Fibroblast of lung (primary cell): Measurements from ENCODE around the gene CCDC187. TPM values are rescaled to one million over a fixed set of nuclear protein-coding genes. Genes with fewer than 3 reads are reported as not detected.

Source experiments
- DNase-seq, 2 donors: peaks; one replicate each; pipeline versions ENCODE4 v3.0.0 to v3.0.0-alpha.2; 2010; ENCODE audit warnings: low read depth in 2 of 2
- H2AFZ ChIP-seq: 2 replicates; pipeline ENCODE4 v1.5.1; 2012; ENCODE audit warnings: low read length, control low read depth, inconsistent platforms
- H3K27ac ChIP-seq: 2 replicates; pipeline ENCODE4 v1.5.1; 2011; ENCODE audit warnings: low read length, control low read depth; ENCODE audit not compliant: insufficient read depth
- H3K27me3 ChIP-seq: 2 replicates; pipeline ENCODE4 v1.5.1; 2011; ENCODE audit warnings: mild to moderate bottlenecking, low read length; ENCODE audit not compliant: control insufficient read depth, insufficient read depth
- H3K36me3 ChIP-seq: 2 replicates; pipeline ENCODE4 v1.5.1; 2011; ENCODE audit warnings: low read length; ENCODE audit not compliant: control insufficient read depth, insufficient read depth
- H3K4me1 ChIP-seq: 2 replicates; pipeline ENCODE4 v1.5.1; 2011; ENCODE audit warnings: low read length; ENCODE audit not compliant: control insufficient read depth, insufficient read depth; ENCODE audit errors: extremely low read depth
- H3K4me2 ChIP-seq: 2 replicates; pipeline ENCODE4 v1.5.1; 2011; ENCODE audit warnings: low read length, control low read depth; ENCODE audit not compliant: insufficient read depth; ENCODE audit errors: extremely low read depth
- H3K4me3 ChIP-seq, 4 experiments: fragments of 200-600 bp in 1 of 4; sonication (generic) in 1 of 4; replicated peaks in 1 of 4; 2 replicates each; pipeline ENCODE4 v1.5.1; 2011 to 2016; ENCODE audit warnings: low read length in 4 of 4, low read depth in 3 of 4, mild to moderate bottlenecking in 3 of 4, control low read depth in 2 of 4, inconsistent platforms in 1 of 4, mixed read lengths in 1 of 4; ENCODE audit not compliant: insufficient read depth in 1 of 4; ENCODE audit errors: control extremely low read depth in 1 of 4
- H3K79me2 ChIP-seq: 2 replicates; pipeline ENCODE4 v1.5.1; 2012; ENCODE audit warnings: mild to moderate bottlenecking, low read length, inconsistent platforms; ENCODE audit not compliant: control insufficient read depth, insufficient read depth
- H3K9ac ChIP-seq: 2 replicates; pipeline ENCODE4 v1.5.1; 2011; ENCODE audit warnings: mild to moderate bottlenecking, low read length, control low read depth; ENCODE audit not compliant: insufficient read depth
- H3K9me3 ChIP-seq: 2 replicates; pipeline ENCODE4 v1.5.1; 2012; ENCODE audit warnings: low read depth, low read length; ENCODE audit not compliant: control insufficient read depth, insufficient read depth
- H4K20me1 ChIP-seq: 2 replicates; pipeline ENCODE4 v1.5.1; 2011; ENCODE audit warnings: low read length; ENCODE audit not compliant: control insufficient read depth, insufficient read depth; ENCODE audit errors: extremely low read depth
- EZH2 ChIP-seq: IDR thresholded peaks from 2 replicates; pipeline ENCODE4 v1.5.1; 2012; ENCODE audit warnings: low read length, control low read depth, mild to moderate bottlenecking; ENCODE audit errors: missing control alignments
- polyA plus RNA-seq, 2 donors: library from polyadenylated mRNA; depleted of rRNA in 1 of 2; stranded (reverse) in 1 of 2; unstranded in 1 of 2; fragments of >200 nt; gene quantifications; 2 replicates each; pipeline ENCODE4 v1.2.1, GENCODE V29; 2011 to 2012; ENCODE audit warnings: missing spikeins in 1 of 2
- total RNA-seq: library from RNA; depleted of rRNA; stranded (reverse); fragments of >200 nt; gene quantifications from 2 replicates; pipeline ENCODE4 v1.2.1, GENCODE V29; 2014
- TF ChIP-seq, protein P1 (sequence below), 2 donors: IDR thresholded peaks in 1 of 2; conservative IDR thresholded peaks in 1 of 2; 1 replicate in 1 of 2; 2 replicates in 1 of 2; pipeline ENCODE4 v1.5.1; 2011 to 2012; ENCODE audit warnings: low read length in 2 of 2, control low read depth in 1 of 2, inconsistent platforms in 1 of 2, low read depth in 1 of 2, mild to moderate bottlenecking in 1 of 2

Gene CCDC187
- total and polyA plus RNA-seq, 2 donors (not counting 1 experiment from before 2014, with no cell fraction given) = not detected

DNA sequence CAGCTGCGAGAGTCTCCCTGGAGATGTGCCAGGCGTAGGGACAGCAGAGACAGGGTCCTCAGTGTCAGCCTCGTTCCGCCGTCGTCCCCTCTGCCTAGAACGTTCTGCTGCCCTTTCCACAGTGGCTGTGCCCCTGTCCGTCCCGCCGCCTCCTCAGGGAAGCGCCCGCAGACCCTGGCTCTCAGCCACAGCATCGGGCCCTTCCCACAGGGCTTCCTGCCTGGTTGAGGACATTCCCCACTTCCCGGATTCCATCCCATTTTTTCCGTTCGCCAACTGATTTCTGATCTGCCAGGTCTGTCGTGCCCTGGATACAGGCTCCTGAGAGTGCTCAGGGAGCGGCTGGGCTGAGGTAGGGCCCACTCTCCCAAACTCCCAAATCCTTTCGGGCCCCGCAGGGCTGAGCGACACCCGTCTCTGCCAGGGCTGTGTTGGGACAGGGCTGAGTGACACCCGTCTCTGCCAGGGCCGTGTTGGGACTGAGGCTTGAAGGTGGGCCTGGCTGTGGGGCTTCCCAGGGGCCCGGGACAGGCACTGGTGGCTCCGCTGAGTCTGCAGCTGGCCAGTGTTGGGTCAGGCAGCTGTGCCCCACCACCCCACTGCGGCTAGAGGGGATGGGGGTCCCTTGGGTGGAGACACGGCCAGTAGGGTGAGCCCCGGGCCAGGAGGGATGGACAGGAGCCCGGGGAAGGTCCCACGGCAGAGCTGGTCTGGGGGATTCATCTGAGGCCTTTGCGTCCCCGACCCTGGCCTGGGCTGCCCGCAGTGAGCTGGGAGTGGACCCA lies 43.8 kb upstream of the CCDC187 start:
- Histone ChIP-seq H3K4me1 (peaks cover 22% of the 10 kb centered on the region), H2AFZ (no peak overlapping the region), H3K9ac (no peak overlapping the region), H3K27me3 (no peaks in the 10 kb centered on the region), H3K4me3 (no peak overlapping the region), H3K27ac (no peak overlapping the region), H4K20me1 (no peaks in the 10 kb centered on the region), H3K36me3 (peaks cover 22% of the 10 kb centered on the region), H3K9me3 (no peaks in the 10 kb centered on the region), H3K4me2 (no peak overlapping the region), H3K79me2 (no peaks in the 10 kb centered on the region)
- DNase-seq = peak in 1 of 2 donors; percentile 35
- TF ChIP-seq EZH2 = no peak
- TF ChIP-seq, protein P1, sequence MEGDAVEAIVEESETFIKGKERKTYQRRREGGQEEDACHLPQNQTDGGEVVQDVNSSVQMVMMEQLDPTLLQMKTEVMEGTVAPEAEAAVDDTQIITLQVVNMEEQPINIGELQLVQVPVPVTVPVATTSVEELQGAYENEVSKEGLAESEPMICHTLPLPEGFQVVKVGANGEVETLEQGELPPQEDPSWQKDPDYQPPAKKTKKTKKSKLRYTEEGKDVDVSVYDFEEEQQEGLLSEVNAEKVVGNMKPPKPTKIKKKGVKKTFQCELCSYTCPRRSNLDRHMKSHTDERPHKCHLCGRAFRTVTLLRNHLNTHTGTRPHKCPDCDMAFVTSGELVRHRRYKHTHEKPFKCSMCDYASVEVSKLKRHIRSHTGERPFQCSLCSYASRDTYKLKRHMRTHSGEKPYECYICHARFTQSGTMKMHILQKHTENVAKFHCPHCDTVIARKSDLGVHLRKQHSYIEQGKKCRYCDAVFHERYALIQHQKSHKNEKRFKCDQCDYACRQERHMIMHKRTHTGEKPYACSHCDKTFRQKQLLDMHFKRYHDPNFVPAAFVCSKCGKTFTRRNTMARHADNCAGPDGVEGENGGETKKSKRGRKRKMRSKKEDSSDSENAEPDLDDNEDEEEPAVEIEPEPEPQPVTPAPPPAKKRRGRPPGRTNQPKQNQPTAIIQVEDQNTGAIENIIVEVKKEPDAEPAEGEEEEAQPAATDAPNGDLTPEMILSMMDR (conservative IDR thresholded peaks at IDR 0.05 in 1 of 2, IDR thresholded peaks at IDR 0.05 in 1 of 2; ENCODE audit: low read depth in 1 of 2, low read length in 2 of 2) = no peak

DNA sequence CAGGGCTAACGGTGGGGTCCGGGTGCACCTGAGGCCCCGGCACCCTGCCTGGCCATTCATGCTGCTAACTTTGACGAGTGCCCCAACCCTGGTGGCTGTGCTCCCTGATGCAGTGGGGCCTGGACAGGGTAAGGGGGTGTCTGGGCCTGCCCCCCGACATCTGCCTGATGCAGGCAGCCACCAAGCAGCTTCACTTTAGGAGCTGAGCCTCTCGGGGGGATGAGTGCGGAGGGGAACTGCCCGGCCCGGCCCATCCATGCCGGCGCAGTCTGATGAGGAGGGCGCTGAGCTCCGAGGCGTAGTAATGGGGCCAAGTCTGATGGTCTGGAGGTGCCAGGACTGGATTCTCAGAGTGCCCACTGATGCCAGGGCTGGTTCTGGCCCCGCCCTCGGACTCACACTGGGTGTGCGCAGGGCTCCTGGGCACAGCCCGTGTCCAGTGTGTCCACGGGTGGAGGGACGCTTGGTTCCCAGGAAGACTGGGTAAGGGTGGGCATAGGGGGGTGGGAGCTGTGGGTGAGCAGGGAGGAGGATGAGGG lies 43.1 kb upstream of the CCDC187 start:
- Histone ChIP-seq H3K9me3 (no peaks in the 10 kb centered on the region), H2AFZ (no peak overlapping the region), H3K4me1 (peaks cover 22% of the 10 kb centered on the region), H3K79me2 (no peaks in the 10 kb centered on the region), H3K4me3 (no peak overlapping the region), H3K4me2 (no peak overlapping the region), H4K20me1 (no peaks in the 10 kb centered on the region), H3K36me3 (peaks cover 22% of the 10 kb centered on the region), H3K27me3 (no peaks in the 10 kb centered on the region), H3K9ac (no peak overlapping the region), H3K27ac (no peak overlapping the region)
- no peak for DNase-seq
- TF ChIP-seq, protein P1 (conservative IDR thresholded peaks at IDR 0.05 in 1 of 2, IDR thresholded peaks at IDR 0.05 in 1 of 2; ENCODE audit: low read depth in 1 of 2, low read length in 2 of 2) = no peak
- TF ChIP-seq EZH2 = no peak

DNA sequence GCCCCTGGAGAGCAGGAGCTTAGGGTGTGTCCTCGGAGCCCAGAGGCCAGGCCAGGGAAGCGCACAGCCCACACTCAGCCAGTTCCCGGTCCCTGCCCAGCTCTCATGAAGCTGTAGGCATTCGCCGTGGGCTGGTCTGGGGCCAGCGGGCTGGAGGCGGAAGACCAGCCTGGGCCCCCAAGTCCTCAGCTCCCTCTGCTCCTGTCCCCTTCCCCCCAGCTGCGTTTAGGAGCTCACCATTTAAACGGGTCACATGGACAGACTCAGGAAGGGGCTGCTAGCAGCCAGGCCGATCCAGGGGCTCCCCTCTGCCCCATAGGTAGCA lies 42.2 kb upstream of the CCDC187 start:
- peaks cover 22% of the 10 kb centered on the region for H3K4me1 ChIP-seq
- H4K20me1 ChIP-seq = no peaks in the 10 kb centered on the region
- H3K9me3 ChIP-seq = no peaks in the 10 kb centered on the region
- no peak for DNase-seq
- peak overlapping the region; percentile 23 for H3K9ac ChIP-seq
- TF ChIP-seq EZH2 = no peak
- TF ChIP-seq, protein P1 (conservative IDR thresholded peaks at IDR 0.05 in 1 of 2, IDR thresholded peaks at IDR 0.05 in 1 of 2; ENCODE audit: low read depth in 1 of 2, low read length in 2 of 2) = no peak
- H3K79me2 ChIP-seq = no peaks in the 10 kb centered on the region
- peaks cover 22% of the 10 kb centered on the region for H3K36me3 ChIP-seq
- no peak overlapping the region for H2AFZ ChIP-seq
- no peak overlapping the region for H3K4me3 ChIP-seq
- H3K27ac ChIP-seq = peak overlapping the region; percentile 61
- no peak overlapping the region for H3K4me2 ChIP-seq
- no peaks in the 10 kb centered on the region for H3K27me3 ChIP-seq
